MM.1S (cell line): ENCODE data around the gene SAMD4A.

Experiments used
- CTCF ChIP-seq: fragments of 300-600 bp; sonication (generic); IDR thresholded peaks from 2 replicates; pipeline ENCODE4 v1.5.1; 2016; ENCODE audit warnings: antibody characterized with exemption, low read length, mixed read lengths
- EZH2 ChIP-seq: fragments of 300-600 bp; sonication (generic); optimal IDR thresholded peaks from 2 replicates; pipeline ENCODE3; 2017; ENCODE audit warnings: low read depth, mild to moderate bottlenecking, antibody characterized with exemption, low read length, mixed read lengths
- EZH2phosphoT487 ChIP-seq: fragments of 300-600 bp; sonication (generic); IDR thresholded peaks from 2 replicates; pipeline ENCODE4 v1.6.1; 2018; ENCODE audit warnings: antibody characterized with exemption, low read length

- no peak for TF ChIP-seq EZH2
- TF ChIP-seq CTCF, result no peak
- TF ChIP-seq EZH2phosphoT487, result no peak
Observed at GRCh38 chr14:54682578-54682977, 115.7 kb downstream of the SAMD4A start.
